Gastroesophageal sphincter (tissue), 4 donors: ENCODE data around the gene MPZL1. TPM values are rescaled to one million over a fixed set of nuclear protein-coding genes. Genes with fewer than 3 reads are reported as not detected.

Experiments
- ATAC-seq: fragments of 150-250 bp; one replicate; pipeline ENCODE4 v1.9.1; 2016; ENCODE audit warnings: mild to moderate bottlenecking, moderate library complexity
- H3K27ac ChIP-seq, 4 donors: fragments of 200-600 bp; sonication (generic) in 3 of 4; 1 replicate in 3 of 4; 2 replicates in 1 of 4; pipeline ENCODE4 v1.5.1; 2016 to 2019
- H3K27me3 ChIP-seq: fragments of 200-600 bp; sonication (generic); one replicate; pipeline ENCODE4 v1.5.1; 2019
- H3K36me3 ChIP-seq, 2 donors: fragments of 200-600 bp; sonication (generic); one replicate each; pipeline ENCODE4 v1.5.1; 2019; ENCODE audit warnings: control low read depth in 1 of 2
- H3K4me1 ChIP-seq, 3 donors: fragments of 200-600 bp; sonication (generic); 1 replicate in 2 of 3; 2 replicates in 1 of 3; pipeline ENCODE4 v1.5.1; 2016 to 2019; ENCODE audit warnings: control low read depth in 2 of 3
- H3K4me3 ChIP-seq, 2 donors: fragments of 200-600 bp; sonication (generic); one replicate each; pipeline ENCODE4 v1.5.1; 2019; ENCODE audit warnings: mild to moderate bottlenecking in 1 of 2, moderate library complexity in 1 of 2
- H3K9me3 ChIP-seq, 3 donors: fragments of 200-600 bp; sonication (generic); one replicate each; pipeline ENCODE4 v1.5.1; 2017 to 2019; ENCODE audit warnings: control low read depth in 2 of 3
- CTCF ChIP-seq, 4 experiments: fragments of 200-600 bp in 2 of 4; fragments of 450-650 bp in 2 of 4; sonication (generic) in 1 of 4; IDR thresholded peaks; one replicate each; pipeline ENCODE4 v1.5.1; 2017 to 2019; ENCODE audit warnings: antibody characterized with exemption in 4 of 4, mild to moderate bottlenecking in 2 of 4, moderate library complexity in 2 of 4
- EP300 ChIP-seq: sonication (generic); formaldehyde crosslinking; IDR thresholded peaks from one replicate; pipeline ENCODE4 v1.6.1; 2017; ENCODE audit warnings: antibody characterized with exemption, mild to moderate bottlenecking
- POLR2A ChIP-seq, 2 donors: fragments of 450-650 bp; IDR thresholded peaks; one replicate each; pipeline ENCODE4 v1.6.1; 2017; ENCODE audit warnings: antibody characterized with exemption in 2 of 2, mild to moderate bottlenecking in 2 of 2, moderate library complexity in 1 of 2
- POLR2AphosphoS5 ChIP-seq: sonication (generic); formaldehyde crosslinking; IDR thresholded peaks from one replicate; pipeline ENCODE4 v1.6.1; 2017; ENCODE audit warnings: antibody characterized with exemption
- WGBS, 2 donors: methylation state at CpG; one replicate each; pipeline ENCODE4 v1.1.5; 2018; ENCODE audit warnings: low coverage in 1 of 2; 5-methylcytosine and 5-hydroxymethylcytosine counted together
- total RNA-seq, 4 donors: library from RNA; depleted of rRNA; stranded (reverse); fragments of >200 nt; gene quantifications; one replicate each; pipeline ENCODE4 v1.1.0, GENCODE V29; 2016

MPZL1 gene
- total RNA-seq, 4 donors from 2014 or later = 83.7 to 127 (median 95.8) TPM

GRCh38 chr1:167777269-167777650, 55.5 kb downstream of the MPZL1 start:
- no peak overlapping the region for H3K4me3 ChIP-seq
- no peak for ATAC-seq
- H3K27ac ChIP-seq = no peak overlapping the region
- H3K9me3 ChIP-seq = no peaks in the 10 kb centered on the region
- TF ChIP-seq CTCF (IDR thresholded peaks at IDR 0.05) (no peak), POLR2AphosphoS5 (no peak), EP300 (no peak), POLR2A (IDR thresholded peaks at IDR 0.05) (no peak)
- WGBS, 2 donors = 100% methylated on average over 5 of the region's 5 CpGs; no CpG with 5 or more reads in 1 of the 2 donors
- no peaks in the 10 kb centered on the region for H3K27me3 ChIP-seq
- H3K4me1 ChIP-seq = peaks cover 0 to 16% (median 0%) of the 10 kb centered on the region in 3 donors
- H3K36me3 ChIP-seq = peaks cover 0 to 67% of the 10 kb centered on the region in 2 donors

DNA sequence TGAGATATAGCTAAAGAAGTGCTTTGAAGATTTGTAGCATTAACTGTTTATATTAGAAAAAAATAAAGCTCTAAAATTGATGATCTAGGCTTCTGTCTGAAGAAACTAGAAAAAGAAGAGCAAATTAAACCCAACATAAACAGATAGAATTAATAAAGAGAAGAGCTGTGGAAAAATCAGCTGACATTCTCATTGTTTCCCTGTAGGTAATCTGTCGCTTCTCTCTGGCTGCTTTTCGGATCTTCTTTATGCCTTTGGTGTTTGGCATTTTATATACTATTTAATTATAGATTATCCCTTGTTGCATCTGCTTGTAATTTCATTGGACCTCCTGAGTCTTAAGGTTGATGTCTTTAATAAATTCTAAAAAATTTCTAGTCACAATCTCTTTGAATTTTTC, 59.8 kb downstream of the MPZL1 start:
- H3K9me3 ChIP-seq = no peaks in the 10 kb centered on the region
- H3K4me3 ChIP-seq = no peak overlapping the region
- TF ChIP-seq EP300 = no peak
- no peak for TF ChIP-seq CTCF (IDR thresholded peaks at IDR 0.05)
- no peak for TF ChIP-seq POLR2A (IDR thresholded peaks at IDR 0.05)
- no peak for TF ChIP-seq POLR2AphosphoS5
- H3K27me3 ChIP-seq = no peaks in the 10 kb centered on the region
- H3K36me3 ChIP-seq = peaks cover 0 to 40% of the 10 kb centered on the region in 2 donors
- H3K4me1 ChIP-seq = peaks cover 0 to 2% (median 0%) of the 10 kb centered on the region in 3 donors
- 92 to 97% methylated on average over 2 of the region's 2 CpGs for WGBS, 2 donors
- no peak for ATAC-seq
- H3K27ac ChIP-seq = no peak overlapping the region

- Histone ChIP-seq H3K9me3 (no peaks in the 10 kb centered on the region), H3K27me3 (no peaks in the 10 kb centered on the region), H3K27ac (no peak overlapping the region), H3K36me3 (peaks cover 0 to 41% of the 10 kb centered on the region in 2 donors), H3K4me3 (no peak overlapping the region), H3K4me1 (no peaks in the 10 kb centered on the region)
- ATAC-seq = no peak
- WGBS, 2 donors = 67 to 80% methylated on average over 1 of the region's 1 CpG
- TF ChIP-seq EP300 = no peak
- no peak for TF ChIP-seq CTCF (IDR thresholded peaks at IDR 0.05)
- TF ChIP-seq POLR2A (IDR thresholded peaks at IDR 0.05) = no peak
- no peak for TF ChIP-seq POLR2AphosphoS5
Observed at GRCh38 chr1:167782946-167783345, 61.2 kb downstream of the MPZL1 start.

- H3K27me3 ChIP-seq = no peaks in the 10 kb centered on the region
- no peak overlapping the region for H3K4me3 ChIP-seq
- WGBS, 2 donors = 65 to 77% methylated on average over 3 of the region's 3 CpGs
- H3K4me1 ChIP-seq = peaks cover 0 to under 1% (median 0%) of the 10 kb centered on the region in 3 donors
- H3K27ac ChIP-seq = no peak overlapping the region
- TF ChIP-seq POLR2AphosphoS5 = no peak
- no peak for TF ChIP-seq CTCF (IDR thresholded peaks at IDR 0.05)
- no peak for TF ChIP-seq EP300
- no peak for TF ChIP-seq POLR2A (IDR thresholded peaks at IDR 0.05)
- peaks cover 0 to 57% of the 10 kb centered on the region in 2 donors for H3K36me3 ChIP-seq
- no peak for ATAC-seq
- no peaks in the 10 kb centered on the region for H3K9me3 ChIP-seq
Observed at GRCh38 chr1:167784876-167785550, 63.2 kb downstream of the MPZL1 start.

- peaks cover 0 to 58% of the 10 kb centered on the region in 2 donors for H3K36me3 ChIP-seq
- H3K27ac ChIP-seq = no peak overlapping the region
- ATAC-seq = no peak
- no peak overlapping the region for H3K4me3 ChIP-seq
- WGBS, 2 donors = 83 to 86% methylated on average over 2 to 5 of the region's 5 CpGs
- peaks cover 0 to 15% (median 0%) of the 10 kb centered on the region in 3 donors for H3K4me1 ChIP-seq
- H3K27me3 ChIP-seq = no peaks in the 10 kb centered on the region
- TF ChIP-seq POLR2A (IDR thresholded peaks at IDR 0.05) (no peak), CTCF (IDR thresholded peaks at IDR 0.05) (no peak), EP300 (no peak), POLR2AphosphoS5 (no peak)
- no peaks in the 10 kb centered on the region for H3K9me3 ChIP-seq
Observed at GRCh38 chr1:167786502-167786901, 64.7 kb downstream of the MPZL1 start.
